ENCODE results near the gene TRIM38. TPM values are rescaled to one million over a fixed set of nuclear protein-coding genes. Genes with fewer than 3 reads are reported as not detected.

Gene TRIM38
- total RNA-seq, 2 donors from 2014 or later, result 2.5 to 5.2 TPM

DNA sequence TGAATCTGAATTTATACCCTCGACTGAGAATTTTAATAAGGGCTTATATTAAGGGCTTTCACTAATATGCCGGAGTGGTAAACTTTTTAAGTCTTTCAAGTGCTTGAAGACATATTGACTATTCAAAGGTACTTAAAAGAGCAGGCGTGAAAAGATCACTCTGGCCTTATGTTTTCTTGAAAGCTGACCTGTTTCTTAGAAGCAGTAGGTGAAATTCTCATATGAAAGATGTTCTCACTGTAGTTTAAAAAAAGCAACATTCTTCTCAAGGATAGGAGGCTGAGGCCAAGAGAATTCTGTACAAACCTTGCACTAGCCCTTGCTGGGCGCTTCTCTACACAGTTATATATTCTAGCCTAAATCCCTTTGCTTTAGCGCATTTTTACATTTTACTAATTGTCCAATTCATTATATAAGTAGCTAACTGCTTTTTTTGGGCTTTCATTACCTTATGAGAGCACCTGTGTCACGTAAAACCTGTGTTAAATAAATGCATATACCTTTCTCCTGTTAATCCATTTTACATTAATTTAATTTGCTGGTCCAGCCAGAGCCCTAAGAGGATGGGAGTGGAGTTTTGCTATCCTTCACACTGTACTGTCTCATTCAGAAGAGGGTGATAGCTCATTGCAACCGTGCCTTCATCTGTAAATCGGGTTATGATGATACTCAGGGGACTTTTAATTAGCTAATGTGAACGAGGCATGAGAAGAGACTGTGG lies 65.0 kb downstream of the TRIM38 start:
- Histone ChIP-seq H3K36me3 (no peaks in the 10 kb centered on the region), H3K27me3 (no peaks in the 10 kb centered on the region), H3K9me3 (no peaks in the 10 kb centered on the region), H3K4me3 (peak overlapping the region; percentile 54 to 67), H3K4me1 (peaks cover 0 to 35% of the 10 kb centered on the region in 2 donors), H3K27ac (peak overlapping the region; percentile 88 to 95)
- no peak for DNase-seq (ENCODE audit: low spot score)
- TF ChIP-seq, protein P1, sequence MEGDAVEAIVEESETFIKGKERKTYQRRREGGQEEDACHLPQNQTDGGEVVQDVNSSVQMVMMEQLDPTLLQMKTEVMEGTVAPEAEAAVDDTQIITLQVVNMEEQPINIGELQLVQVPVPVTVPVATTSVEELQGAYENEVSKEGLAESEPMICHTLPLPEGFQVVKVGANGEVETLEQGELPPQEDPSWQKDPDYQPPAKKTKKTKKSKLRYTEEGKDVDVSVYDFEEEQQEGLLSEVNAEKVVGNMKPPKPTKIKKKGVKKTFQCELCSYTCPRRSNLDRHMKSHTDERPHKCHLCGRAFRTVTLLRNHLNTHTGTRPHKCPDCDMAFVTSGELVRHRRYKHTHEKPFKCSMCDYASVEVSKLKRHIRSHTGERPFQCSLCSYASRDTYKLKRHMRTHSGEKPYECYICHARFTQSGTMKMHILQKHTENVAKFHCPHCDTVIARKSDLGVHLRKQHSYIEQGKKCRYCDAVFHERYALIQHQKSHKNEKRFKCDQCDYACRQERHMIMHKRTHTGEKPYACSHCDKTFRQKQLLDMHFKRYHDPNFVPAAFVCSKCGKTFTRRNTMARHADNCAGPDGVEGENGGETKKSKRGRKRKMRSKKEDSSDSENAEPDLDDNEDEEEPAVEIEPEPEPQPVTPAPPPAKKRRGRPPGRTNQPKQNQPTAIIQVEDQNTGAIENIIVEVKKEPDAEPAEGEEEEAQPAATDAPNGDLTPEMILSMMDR (IDR thresholded peaks at IDR 0.05), result no peak

DNA sequence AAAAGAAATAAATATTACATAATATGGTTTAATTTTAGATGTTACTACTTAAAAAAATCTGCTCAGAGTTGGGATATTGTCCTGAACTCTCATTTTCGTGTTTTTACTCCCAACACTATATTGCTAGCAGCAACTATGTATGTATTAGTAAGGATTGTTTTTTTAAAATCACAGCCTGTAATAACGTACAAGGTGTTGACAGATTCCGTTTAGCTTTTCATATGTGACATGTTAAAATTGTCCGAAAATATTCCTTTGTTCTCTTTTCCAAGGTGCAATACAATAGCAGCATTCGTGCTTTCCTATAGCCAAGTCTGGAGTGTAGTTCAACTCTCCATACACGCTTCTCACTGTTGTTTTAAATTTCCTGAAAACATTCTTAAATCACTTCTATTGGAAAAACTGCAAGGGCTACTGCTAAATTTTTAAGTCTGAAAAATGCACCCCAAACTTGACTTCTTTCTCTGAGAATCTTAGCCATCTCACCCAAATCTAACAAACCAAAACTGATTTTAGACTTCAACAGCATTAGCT lies 65.7 kb downstream of the TRIM38 start:
- TF ChIP-seq, protein P1 (IDR thresholded peaks at IDR 0.05), result no peak
- Histone ChIP-seq H3K4me3 (no peak overlapping the region), H3K27me3 (no peaks in the 10 kb centered on the region), H3K4me1 (peaks cover 0 to 40% of the 10 kb centered on the region in 2 donors), H3K36me3 (no peaks in the 10 kb centered on the region), H3K27ac (no peak overlapping the region), H3K9me3 (no peaks in the 10 kb centered on the region)
- DNase-seq (ENCODE audit: low spot score), result no peak

DNA sequence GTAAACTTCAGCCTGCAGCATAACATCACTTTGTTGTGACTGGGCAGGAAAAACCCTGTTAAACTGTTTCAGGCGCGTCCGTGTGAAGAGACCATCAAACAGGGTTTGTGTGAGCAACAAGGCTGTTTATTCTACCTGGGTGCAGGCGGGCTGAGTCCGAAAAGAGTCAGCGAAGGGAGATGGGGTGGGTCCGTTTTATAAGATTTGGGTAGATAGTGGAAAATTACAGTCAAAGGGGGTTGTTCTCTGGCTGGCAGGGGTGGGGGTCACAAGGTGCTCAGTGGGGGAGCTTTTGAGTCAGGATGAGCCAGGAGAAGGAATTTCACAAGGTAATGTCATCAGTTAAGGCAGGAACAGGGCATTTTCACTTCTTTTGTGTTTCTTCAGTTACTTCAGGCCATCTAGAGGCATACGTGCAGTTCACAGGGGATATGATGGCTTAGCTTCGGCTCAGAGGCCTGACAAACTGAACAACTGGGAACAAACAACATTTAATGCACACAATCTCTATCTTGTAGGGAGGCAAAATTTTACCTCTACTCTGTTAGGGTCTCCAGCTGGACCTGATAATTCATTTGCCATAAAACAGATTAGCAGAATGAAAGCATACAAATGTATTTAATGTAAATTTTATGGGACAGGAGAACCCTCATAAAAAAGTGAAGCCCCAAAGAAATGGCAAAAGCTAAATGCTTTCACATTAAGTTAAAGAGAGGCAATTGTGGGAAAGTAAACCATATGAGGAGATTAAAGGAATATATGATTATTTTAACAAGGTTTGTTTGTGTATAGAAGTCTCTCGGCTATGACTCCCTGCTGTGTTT lies 66.4 kb downstream of the TRIM38 start:
- Histone ChIP-seq H3K4me3 (no peak overlapping the region), H3K27ac (no peak overlapping the region), H3K4me1 (peaks cover 0 to 41% of the 10 kb centered on the region in 2 donors), H3K27me3 (no peaks in the 10 kb centered on the region), H3K36me3 (no peaks in the 10 kb centered on the region), H3K9me3 (no peaks in the 10 kb centered on the region)
- TF ChIP-seq, protein P1 (IDR thresholded peaks at IDR 0.05), result no peak
- DNase-seq (ENCODE audit: low spot score), result no peak

DNA sequence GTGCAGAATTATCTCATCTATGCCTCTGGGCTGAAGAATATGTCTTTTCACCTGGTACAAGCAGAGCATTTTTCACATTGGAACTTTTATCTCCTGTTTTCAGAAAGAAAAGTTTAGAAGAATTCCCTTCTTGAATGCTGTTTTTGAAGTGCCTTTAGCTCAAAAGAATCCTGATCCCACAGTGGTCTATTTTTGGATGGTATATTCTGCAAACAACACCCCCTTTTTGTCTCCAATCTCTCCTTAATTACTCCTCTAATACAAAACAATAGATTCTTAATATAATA lies 66.9 kb downstream of the TRIM38 start:
- TF ChIP-seq, protein P1 (IDR thresholded peaks at IDR 0.05), result no peak
- no peak overlapping the region for H3K4me3 ChIP-seq
- H3K27ac ChIP-seq, result no peak overlapping the region
- no peaks in the 10 kb centered on the region for H3K27me3 ChIP-seq
- no peak for DNase-seq (ENCODE audit: low spot score)
- H3K4me1 ChIP-seq, result peaks cover 0 to 43% of the 10 kb centered on the region in 2 donors
- no peaks in the 10 kb centered on the region for H3K9me3 ChIP-seq
- no peaks in the 10 kb centered on the region for H3K36me3 ChIP-seq

DNA sequence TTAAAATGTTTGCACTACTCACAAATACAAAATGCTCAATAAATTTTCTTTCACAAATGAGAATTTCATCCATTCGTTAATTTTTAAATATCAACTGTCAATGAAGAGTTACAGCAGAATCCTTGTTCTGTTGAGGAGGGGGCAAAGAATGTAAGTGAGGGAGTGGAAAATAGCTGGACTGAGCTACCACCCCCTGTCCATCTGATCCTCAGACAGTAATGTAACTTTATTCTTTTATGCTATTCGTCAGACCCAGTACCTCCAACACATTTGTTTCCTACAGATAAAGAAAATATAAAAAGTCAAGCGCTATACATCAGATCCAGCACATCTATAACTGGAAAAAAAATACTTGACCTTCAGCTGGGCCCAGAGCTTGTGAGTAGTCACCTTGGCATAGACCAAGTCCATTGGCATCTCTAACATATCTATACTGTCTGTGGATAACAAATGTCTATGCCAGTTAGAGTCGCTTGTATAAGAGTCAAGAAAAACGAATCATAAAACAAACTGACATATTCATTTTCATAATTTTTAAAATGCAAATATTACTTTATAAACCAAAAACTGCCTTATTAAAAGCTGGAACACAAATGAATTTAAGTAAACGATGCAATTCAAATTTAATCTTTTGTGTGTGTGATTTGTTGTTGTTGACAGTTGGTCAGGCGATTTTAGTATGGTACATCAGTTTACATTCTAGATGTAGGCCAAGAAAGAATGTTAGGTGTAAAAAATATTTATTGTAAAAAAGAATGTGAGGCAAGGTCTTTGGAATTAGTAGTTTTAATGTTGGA lies 67.5 kb downstream of the TRIM38 start:
- Histone ChIP-seq H3K27me3 (no peaks in the 10 kb centered on the region), H3K36me3 (no peaks in the 10 kb centered on the region), H3K27ac (no peak overlapping the region), H3K4me3 (no peak overlapping the region), H3K4me1 (peaks cover 0 to 37% of the 10 kb centered on the region in 2 donors), H3K9me3 (no peaks in the 10 kb centered on the region)
- TF ChIP-seq, protein P1 (IDR thresholded peaks at IDR 0.05), result no peak
- no peak for DNase-seq (ENCODE audit: low spot score)
